NCI-H1048 (cell line): Measurements from ENCODE around the gene ALPL.

Source experiments
- DNase-seq: peaks from one replicate; lab custom pipeline; 2025; lab: John Stamatoyannopoulos, UW

ALPL gene

DNA sequence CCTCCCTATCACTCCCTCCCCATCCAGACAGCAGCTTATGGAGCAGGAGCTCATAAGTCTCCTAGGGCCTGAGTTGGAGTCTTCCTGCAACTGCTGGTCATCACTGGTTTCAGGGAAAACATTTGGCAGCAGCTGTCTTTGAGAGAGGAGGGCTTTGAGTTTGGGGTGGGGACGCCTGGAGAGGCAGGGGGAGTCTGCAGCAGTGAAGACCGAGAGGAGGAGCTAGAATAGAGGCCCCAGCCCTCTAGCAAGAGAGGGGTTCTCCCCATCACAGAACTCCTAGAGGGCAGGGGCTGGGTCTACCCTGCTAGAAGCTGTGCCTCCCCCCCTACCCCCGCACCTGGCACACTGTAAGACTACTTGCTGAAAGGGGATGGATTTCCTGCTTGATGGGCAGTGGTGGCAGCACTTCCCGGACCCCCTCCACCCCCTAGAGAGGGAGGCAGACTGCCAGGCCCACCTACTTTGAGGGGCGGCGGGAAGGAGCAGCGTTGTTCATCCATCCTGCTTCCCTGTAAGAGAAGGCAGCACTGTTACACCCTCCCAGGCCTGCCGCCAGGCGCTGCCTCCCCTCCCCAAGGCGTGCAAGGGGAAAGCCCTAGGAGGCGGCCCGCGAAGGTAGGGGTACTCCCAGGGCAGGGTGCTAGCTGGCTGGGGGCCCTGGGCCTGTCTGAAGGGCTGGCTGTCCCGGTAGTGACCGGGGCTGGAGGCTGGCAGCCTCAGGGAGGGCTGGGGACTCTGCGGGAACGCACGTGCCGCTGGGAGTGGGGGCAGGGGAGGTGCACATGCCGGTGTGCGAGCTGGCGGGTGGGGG is 109.5 kb downstream of the ALPL start:
- DNase-seq: no peak

DNA sequence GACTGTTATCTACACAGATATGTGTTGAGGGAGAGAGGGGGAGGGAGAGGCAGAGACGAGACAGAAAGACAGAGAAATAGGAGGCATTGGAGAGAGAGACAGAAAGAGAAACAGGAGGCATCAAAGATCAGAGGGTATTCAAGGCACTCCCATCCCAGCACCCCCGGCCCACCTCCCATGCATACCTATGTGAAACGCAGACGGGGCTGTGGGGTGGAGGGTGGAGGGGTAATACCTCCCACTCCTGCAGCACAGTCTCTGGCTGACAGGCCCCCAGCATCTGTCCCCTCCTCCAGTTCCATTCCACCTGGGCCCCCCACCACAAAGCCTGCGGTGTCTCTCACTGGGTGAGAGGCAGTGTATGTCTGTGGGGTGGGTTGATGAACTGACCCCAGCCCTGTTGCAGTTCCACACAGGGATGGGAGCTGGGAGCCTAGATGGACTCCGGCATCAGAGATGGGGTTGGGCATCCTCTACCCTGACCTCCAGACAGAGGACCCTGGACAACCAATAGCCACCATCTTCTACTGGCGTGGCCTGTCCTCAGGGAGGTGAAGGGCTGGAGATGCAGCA is 110.2 kb downstream of the ALPL start:
- no peak for DNase-seq

GRCh38 chr1:21620011-21620410 is 110.8 kb downstream of the ALPL start:
- no peak for DNase-seq

- no peak for DNase-seq
Measured at GRCh38 chr1:21620496-21620895, 111.3 kb downstream of the ALPL start.

DNA sequence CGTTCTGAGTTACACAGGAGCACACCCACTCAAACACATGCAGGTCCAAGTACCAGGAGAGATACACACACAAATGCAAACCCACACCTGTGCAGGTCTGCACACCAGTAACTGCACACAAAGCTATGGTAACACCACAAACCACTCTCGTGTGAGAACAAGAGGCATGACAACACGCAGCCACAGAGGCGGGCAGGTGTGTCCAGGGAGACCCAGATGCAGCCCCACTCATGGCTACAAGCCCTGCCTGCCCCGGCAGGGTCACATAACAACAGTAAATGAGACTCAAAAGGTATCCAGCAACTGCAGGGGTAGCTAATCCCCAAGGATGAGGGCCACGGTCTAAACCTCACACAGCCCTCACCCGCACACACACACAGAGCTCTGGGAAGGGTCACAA is 111.8 kb downstream of the ALPL start:
- DNase-seq: no peak

DNA sequence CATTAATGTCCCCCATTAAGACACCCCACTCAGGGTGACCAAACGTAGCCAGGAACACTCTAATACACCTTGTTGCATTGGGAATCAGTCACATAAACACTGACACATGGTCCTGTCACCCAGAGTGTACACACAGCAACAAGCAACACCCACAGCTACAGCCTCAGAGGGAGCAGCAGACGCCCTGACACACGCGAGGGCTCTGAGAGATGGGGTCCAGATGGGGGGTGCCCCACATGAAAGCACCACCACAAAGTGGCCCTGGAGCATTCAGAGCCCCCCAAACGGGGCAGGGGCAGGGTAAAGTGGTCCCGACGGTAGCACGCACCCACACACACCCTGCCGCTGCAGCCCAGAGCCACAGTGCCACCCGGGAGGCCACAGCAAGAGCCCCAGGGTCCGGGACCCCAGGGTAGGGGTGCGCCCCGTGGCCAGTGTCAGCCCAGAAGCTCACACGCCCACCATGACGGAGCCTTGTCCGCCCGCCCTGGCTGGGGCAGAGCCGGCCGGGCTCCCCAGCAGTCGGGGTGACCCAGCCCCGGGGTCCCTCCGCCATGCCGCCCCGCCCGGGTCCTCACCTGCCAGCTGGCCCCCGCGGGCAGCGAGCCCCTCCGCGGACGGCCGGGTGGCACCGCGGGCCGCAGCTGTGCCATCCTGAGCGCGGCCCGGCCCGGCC is 112.7 kb downstream of the ALPL start:
- DNase-seq: no peak

GRCh38 chr1:21622466-21623315 is 113.5 kb downstream of the ALPL start:
- DNase-seq: no peak

- no peak for DNase-seq
Measured at GRCh38 chr1:21623410-21623961, 114.3 kb downstream of the ALPL start.

GRCh38 chr1:21624571-21625389 is 115.6 kb downstream of the ALPL start:
- DNase-seq: no peak

DNA sequence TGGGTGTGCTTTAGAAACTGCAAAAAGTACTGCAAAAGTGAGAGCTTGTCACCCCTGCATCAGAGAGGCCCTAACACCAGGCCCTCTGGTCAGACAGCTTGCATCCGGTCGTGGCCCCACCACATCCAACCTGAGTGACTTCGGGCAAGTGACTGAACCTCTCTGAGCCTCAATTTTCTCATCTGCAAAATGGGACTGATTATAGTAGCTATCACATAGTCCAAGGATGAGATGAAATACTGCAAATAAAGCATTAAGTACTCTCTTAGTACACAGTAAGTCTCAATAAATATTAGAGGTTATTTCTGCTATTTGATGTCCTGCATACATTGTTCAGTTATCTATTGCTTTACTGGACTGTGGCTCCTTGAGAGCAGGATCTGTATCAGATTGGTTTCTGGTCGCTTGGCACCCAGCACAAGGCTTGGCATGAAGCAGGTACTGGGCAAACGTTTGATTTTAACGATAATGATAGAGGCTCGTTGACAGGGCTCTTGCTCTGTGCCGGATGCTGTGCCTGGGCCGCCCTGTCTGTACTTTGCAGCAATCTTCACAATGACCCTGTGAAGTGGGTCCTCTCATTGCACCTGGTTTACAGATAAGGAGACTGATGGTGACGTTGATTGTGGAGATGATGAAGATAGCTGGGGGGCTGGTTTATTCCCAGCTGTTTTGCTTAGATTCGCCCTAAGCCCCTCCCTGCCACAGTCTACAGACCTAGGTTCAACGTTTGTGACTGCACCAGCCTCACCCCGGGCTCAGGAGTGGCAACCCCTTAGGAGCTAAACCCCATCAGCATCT is 116.4 kb downstream of the ALPL start:
- DNase-seq: no peak

DNA sequence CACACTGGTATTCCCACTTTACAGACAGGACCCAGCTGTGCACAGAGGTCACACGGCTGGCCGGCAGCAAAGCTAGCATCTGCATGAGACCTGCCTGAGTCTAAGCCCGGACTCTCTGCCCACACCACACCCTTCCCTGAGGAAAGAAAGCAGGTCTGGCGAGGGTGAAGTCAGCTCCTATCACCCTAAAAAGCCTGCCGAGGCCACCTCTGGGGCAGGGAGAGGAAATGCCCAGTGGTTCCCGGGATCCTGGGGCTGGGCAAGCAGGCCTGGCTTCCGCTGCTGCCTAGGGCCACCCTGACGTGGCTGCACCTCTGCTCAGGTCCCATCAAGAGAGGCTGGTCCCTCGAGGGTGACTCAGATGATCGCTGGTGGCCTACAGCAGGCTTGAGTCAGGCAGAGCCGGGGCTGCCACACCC is 117.7 kb downstream of the ALPL start:
- no peak for DNase-seq
